Measurements from ENCODE around the gene PRKCE. TPM values are rescaled to one million over a fixed set of nuclear protein-coding genes. Genes with fewer than 3 reads are reported as not detected.

The PRKCE gene
- total and polyA plus RNA-seq, 4 donors, result 2.5 to 38.6 (median 5.8) TPM

DNA sequence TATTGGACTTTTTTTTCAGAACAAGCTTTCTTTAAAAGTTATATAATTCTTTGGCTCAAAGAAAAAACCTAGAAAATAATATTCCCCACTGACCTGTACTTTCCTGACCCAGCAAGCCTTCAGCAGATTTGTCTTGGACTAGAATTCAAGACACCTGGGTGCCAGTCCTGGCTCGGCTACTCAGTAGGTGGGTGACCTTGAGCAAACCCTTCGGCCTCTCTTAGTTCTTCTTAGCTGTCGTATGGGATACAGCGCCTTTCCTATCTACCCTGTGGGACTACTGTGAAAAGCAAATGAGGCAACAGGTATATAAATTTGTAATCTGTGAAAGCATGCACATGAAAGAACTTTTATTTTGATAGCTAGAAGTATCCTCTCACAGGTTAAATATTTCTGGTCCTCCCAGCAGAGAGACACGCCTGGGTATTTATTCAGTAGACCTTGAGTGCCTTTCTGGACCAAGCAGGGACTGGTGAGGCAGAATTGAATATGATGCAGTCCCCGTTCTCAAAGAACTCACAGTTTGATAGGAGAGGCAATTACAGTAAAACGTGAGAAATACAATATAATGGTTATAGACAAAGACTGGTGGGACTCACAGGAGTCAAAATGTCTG is 576.3 kb downstream of the PRKCE start:
- WGBS, result 92% methylated on average over 7 of the region's 7 CpGs
- H3K27me3 ChIP-seq (ENCODE audit: control insufficient read depth in 4 of 4, insufficient read depth in 4 of 4, low read length in 3 of 4), result no peaks in the 10 kb centered on the region

More for the DNA sequence above, 576.3 kb downstream of the PRKCE start:
- TF ChIP-seq TAF1 (conservative IDR thresholded peaks at IDR 0.05) (no peak), YY1 (IDR thresholded peaks at IDR 0.05) (no peak), HNF4A (conservative IDR thresholded peaks at IDR 0.05) (no peak), FOXA2 (IDR thresholded peaks at IDR 0.05) (no peak), HNF4G (IDR thresholded peaks at IDR 0.05) (no peak), JUND (IDR thresholded peaks at IDR 0.05) (no peak), SP1 (IDR thresholded peaks at IDR 0.05) (no peak), EGR1 (IDR thresholded peaks at IDR 0.05; ENCODE audit: low read depth in 2 of 2) (no peak), GABPA (IDR thresholded peaks at IDR 0.05 in 1 of 2, conservative IDR thresholded peaks at IDR 0.05 in 1 of 2) (no peak), FOXA1 (IDR thresholded peaks at IDR 0.05) (no peak), RAD21 (IDR thresholded peaks at IDR 0.05) (no peak), RXRA (IDR thresholded peaks at IDR 0.05) (no peak), NR2F2 (IDR thresholded peaks at IDR 0.05) (no peak)
- TF ChIP-seq, protein P1, sequence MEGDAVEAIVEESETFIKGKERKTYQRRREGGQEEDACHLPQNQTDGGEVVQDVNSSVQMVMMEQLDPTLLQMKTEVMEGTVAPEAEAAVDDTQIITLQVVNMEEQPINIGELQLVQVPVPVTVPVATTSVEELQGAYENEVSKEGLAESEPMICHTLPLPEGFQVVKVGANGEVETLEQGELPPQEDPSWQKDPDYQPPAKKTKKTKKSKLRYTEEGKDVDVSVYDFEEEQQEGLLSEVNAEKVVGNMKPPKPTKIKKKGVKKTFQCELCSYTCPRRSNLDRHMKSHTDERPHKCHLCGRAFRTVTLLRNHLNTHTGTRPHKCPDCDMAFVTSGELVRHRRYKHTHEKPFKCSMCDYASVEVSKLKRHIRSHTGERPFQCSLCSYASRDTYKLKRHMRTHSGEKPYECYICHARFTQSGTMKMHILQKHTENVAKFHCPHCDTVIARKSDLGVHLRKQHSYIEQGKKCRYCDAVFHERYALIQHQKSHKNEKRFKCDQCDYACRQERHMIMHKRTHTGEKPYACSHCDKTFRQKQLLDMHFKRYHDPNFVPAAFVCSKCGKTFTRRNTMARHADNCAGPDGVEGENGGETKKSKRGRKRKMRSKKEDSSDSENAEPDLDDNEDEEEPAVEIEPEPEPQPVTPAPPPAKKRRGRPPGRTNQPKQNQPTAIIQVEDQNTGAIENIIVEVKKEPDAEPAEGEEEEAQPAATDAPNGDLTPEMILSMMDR (IDR thresholded peaks at IDR 0.05; ENCODE audit: low read depth, low read length, missing input control), result no peak
- TF ChIP-seq, protein P2, sequence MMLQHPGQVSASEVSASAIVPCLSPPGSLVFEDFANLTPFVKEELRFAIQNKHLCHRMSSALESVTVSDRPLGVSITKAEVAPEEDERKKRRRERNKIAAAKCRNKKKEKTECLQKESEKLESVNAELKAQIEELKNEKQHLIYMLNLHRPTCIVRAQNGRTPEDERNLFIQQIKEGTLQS (IDR thresholded peaks at IDR 0.05), result no peak
- TF ChIP-seq, protein P3, sequence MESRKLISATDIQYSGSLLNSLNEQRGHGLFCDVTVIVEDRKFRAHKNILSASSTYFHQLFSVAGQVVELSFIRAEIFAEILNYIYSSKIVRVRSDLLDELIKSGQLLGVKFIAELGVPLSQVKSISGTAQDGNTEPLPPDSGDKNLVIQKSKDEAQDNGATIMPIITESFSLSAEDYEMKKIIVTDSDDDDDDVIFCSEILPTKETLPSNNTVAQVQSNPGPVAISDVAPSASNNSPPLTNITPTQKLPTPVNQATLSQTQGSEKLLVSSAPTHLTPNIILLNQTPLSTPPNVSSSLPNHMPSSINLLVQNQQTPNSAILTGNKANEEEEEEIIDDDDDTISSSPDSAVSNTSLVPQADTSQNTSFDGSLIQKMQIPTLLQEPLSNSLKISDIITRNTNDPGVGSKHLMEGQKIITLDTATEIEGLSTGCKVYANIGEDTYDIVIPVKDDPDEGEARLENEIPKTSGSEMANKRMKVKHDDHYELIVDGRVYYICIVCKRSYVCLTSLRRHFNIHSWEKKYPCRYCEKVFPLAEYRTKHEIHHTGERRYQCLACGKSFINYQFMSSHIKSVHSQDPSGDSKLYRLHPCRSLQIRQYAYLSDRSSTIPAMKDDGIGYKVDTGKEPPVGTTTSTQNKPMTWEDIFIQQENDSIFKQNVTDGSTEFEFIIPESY (IDR thresholded peaks at IDR 0.05), result no peak
- TF ChIP-seq, protein P4, sequence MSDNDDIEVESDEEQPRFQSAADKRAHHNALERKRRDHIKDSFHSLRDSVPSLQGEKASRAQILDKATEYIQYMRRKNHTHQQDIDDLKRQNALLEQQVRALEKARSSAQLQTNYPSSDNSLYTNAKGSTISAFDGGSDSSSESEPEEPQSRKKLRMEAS (IDR thresholded peaks at IDR 0.05), result no peak
- TF ChIP-seq, protein P5, sequence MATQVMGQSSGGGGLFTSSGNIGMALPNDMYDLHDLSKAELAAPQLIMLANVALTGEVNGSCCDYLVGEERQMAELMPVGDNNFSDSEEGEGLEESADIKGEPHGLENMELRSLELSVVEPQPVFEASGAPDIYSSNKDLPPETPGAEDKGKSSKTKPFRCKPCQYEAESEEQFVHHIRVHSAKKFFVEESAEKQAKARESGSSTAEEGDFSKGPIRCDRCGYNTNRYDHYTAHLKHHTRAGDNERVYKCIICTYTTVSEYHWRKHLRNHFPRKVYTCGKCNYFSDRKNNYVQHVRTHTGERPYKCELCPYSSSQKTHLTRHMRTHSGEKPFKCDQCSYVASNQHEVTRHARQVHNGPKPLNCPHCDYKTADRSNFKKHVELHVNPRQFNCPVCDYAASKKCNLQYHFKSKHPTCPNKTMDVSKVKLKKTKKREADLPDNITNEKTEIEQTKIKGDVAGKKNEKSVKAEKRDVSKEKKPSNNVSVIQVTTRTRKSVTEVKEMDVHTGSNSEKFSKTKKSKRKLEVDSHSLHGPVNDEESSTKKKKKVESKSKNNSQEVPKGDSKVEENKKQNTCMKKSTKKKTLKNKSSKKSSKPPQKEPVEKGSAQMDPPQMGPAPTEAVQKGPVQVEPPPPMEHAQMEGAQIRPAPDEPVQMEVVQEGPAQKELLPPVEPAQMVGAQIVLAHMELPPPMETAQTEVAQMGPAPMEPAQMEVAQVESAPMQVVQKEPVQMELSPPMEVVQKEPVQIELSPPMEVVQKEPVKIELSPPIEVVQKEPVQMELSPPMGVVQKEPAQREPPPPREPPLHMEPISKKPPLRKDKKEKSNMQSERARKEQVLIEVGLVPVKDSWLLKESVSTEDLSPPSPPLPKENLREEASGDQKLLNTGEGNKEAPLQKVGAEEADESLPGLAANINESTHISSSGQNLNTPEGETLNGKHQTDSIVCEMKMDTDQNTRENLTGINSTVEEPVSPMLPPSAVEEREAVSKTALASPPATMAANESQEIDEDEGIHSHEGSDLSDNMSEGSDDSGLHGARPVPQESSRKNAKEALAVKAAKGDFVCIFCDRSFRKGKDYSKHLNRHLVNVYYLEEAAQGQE (IDR thresholded peaks at IDR 0.05), result no peak
- no peak overlapping the region for H3K9ac ChIP-seq (ENCODE audit: low read depth in 1 of 2, low read length in 2 of 2)
- no peak overlapping the region for H3K27ac ChIP-seq (ENCODE audit: low read depth in 1 of 2, low read length in 2 of 2)
- DNase-seq (ENCODE audit: low spot score), result no peak
- peaks cover 0 to 18% (median 16%) of the 10 kb centered on the region in 4 donors for H3K4me1 ChIP-seq (ENCODE audit: control insufficient read depth in 4 of 4, insufficient read depth in 4 of 4, low read length in 3 of 4)
- H3K9me3 ChIP-seq (ENCODE audit: control insufficient read depth in 4 of 4, low read length in 3 of 4), result no peaks in the 10 kb centered on the region
- H3K36me3 ChIP-seq (ENCODE audit: control insufficient read depth in 4 of 4, insufficient read depth in 3 of 4, low read depth in 1 of 4, low read length in 3 of 4), result no peaks in the 10 kb centered on the region
- H3K4me3 ChIP-seq (ENCODE audit: low read depth in 1 of 3, low read length in 3 of 3), result no peak overlapping the region

All from liver (tissue), 9 donors.